Measurements from ENCODE around the gene BRME1. TPM values are rescaled to one million over a fixed set of nuclear protein-coding genes. Genes with fewer than 3 reads are reported as not detected.
A peak's percentile ranks its signal among the peaks of the same experiment; 100 is the strongest.

The BRME1 gene
- total and polyA plus RNA-seq, 2 donors from 2014 or later: 1.5 to 1.8 TPM

DNA sequence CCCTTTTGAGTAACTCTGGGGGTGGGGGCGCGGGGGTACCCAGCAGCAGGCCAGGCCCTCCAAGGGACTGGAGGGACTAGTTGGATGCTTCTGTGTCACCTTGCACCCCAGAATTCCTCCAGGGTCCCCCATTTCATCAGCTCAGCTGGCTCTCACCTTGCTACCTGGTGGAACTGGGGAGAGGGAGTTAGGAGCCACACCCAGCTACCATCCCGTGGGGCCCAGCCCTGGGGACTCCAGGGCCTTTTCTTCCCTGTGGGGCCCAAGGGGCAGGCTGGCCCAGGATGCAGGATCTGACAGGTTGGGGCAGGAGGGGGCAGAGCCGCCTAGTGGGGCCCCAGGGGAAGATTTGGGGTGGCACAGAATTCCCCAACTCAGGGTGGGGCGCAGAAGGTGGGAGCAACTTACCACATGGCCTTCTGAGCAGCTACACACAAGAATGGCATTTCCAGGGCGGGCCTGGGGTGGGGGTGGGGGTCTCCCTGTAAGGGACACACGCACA lies 61.7 kb downstream of the BRME1 start:
- DNase-seq: peak in 2 of 5 donors; percentile 67 to 70
- no peaks in the 10 kb centered on the region for H3K9me3 ChIP-seq (ENCODE audit: control insufficient read depth in 2 of 3, insufficient read depth in 1 of 3, low read length in 3 of 3)
- H3K4me1 ChIP-seq (ENCODE audit: control insufficient read depth in 2 of 3, insufficient read depth in 2 of 3, low read depth in 1 of 3, low read length in 3 of 3): peaks cover 0 to 35% (median 9%) of the 10 kb centered on the region in 3 donors
- no peak overlapping the region for H3K4me3 ChIP-seq (ENCODE audit: low read length in 3 of 3)
- H3K27ac ChIP-seq (ENCODE audit: low read depth in 2 of 2, low read length in 2 of 2): peak overlapping the region; percentile 96 to 99
- no peak overlapping the region for H3K9ac ChIP-seq (ENCODE audit: low read length in 3 of 3)
- TF ChIP-seq, protein P1, sequence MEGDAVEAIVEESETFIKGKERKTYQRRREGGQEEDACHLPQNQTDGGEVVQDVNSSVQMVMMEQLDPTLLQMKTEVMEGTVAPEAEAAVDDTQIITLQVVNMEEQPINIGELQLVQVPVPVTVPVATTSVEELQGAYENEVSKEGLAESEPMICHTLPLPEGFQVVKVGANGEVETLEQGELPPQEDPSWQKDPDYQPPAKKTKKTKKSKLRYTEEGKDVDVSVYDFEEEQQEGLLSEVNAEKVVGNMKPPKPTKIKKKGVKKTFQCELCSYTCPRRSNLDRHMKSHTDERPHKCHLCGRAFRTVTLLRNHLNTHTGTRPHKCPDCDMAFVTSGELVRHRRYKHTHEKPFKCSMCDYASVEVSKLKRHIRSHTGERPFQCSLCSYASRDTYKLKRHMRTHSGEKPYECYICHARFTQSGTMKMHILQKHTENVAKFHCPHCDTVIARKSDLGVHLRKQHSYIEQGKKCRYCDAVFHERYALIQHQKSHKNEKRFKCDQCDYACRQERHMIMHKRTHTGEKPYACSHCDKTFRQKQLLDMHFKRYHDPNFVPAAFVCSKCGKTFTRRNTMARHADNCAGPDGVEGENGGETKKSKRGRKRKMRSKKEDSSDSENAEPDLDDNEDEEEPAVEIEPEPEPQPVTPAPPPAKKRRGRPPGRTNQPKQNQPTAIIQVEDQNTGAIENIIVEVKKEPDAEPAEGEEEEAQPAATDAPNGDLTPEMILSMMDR (IDR thresholded peaks at IDR 0.05; ENCODE audit: borderline replicate concordance, extremely low read depth, insufficient read depth): no peak
- H3K27me3 ChIP-seq (ENCODE audit: control insufficient read depth, insufficient read depth, low read length): no peaks in the 10 kb centered on the region
- no peaks in the 10 kb centered on the region for H3K36me3 ChIP-seq (ENCODE audit: control insufficient read depth in 2 of 3, insufficient read depth in 3 of 3, low read length in 3 of 3)
- FAIRE-seq: no peak
- intact Hi-C loops (cut with DNase I): no loop called here

DNA sequence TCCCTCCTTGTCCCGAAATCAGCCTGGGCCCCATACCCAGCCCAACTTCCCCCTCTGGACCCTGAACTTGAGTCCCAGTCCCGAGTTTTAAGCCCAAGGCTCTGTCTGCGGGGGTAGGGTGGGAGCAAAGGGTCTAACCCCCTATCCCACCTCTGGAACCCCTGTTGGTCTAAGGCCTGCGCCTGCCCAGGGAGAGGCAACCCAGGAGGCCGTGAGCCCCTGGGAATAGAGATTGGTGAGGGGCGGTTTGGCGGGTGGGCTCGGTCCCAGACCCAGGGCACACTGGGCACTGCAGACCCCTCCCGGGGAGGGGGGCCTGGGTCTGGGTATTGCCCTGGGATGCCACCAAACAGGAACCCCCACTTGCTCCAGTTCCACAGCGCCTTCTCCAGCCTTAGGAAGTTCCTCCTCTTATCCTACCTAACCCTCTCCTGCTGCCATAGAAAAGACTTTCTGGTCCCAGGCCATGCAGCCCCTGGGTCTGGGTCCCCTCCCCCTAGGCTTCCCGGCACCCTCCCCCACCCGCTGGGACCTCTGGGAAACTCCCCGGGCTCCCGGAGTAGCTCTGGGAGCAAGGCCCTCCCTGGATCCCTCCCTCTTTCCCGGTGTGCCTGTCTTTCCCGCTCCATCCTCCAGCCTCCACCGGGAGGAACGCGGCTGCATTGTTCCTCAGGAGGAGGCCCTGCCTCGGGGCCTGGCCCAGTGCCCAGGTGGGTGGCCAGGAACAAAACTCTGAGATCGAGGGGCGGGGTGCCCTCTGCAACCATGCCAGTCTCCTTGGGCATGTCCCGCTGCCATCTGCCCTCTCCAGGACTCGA lies 62.6 kb downstream of the BRME1 start:
- Histone ChIP-seq H3K4me1 (ENCODE audit: control insufficient read depth in 2 of 3, insufficient read depth in 2 of 3, low read depth in 1 of 3, low read length in 3 of 3) (peaks cover 0 to 38% (median 9%) of the 10 kb centered on the region in 3 donors), H3K27me3 (ENCODE audit: control insufficient read depth, insufficient read depth, low read length) (no peaks in the 10 kb centered on the region), H3K9ac (ENCODE audit: low read length in 3 of 3) (peak overlapping the region in 2 of 3 donors; percentile 79 to 96), H3K9me3 (ENCODE audit: control insufficient read depth in 2 of 3, insufficient read depth in 1 of 3, low read length in 3 of 3) (no peaks in the 10 kb centered on the region), H3K4me3 (ENCODE audit: low read length in 3 of 3) (peak overlapping the region; percentile 53 to 79 (median 68)), H3K36me3 (ENCODE audit: control insufficient read depth in 2 of 3, insufficient read depth in 3 of 3, low read length in 3 of 3) (no peaks in the 10 kb centered on the region), H3K27ac (ENCODE audit: low read depth in 2 of 2, low read length in 2 of 2) (peak overlapping the region; percentile 96 to 99)
- TF ChIP-seq, protein P1 (IDR thresholded peaks at IDR 0.05; ENCODE audit: borderline replicate concordance, extremely low read depth, insufficient read depth): no peak
- intact Hi-C loops (cut with DNase I): no loop called here
- DNase-seq: peak in 4 of 5 donors; percentile 55 to 94 (median 78)
- no peak for FAIRE-seq

DNA sequence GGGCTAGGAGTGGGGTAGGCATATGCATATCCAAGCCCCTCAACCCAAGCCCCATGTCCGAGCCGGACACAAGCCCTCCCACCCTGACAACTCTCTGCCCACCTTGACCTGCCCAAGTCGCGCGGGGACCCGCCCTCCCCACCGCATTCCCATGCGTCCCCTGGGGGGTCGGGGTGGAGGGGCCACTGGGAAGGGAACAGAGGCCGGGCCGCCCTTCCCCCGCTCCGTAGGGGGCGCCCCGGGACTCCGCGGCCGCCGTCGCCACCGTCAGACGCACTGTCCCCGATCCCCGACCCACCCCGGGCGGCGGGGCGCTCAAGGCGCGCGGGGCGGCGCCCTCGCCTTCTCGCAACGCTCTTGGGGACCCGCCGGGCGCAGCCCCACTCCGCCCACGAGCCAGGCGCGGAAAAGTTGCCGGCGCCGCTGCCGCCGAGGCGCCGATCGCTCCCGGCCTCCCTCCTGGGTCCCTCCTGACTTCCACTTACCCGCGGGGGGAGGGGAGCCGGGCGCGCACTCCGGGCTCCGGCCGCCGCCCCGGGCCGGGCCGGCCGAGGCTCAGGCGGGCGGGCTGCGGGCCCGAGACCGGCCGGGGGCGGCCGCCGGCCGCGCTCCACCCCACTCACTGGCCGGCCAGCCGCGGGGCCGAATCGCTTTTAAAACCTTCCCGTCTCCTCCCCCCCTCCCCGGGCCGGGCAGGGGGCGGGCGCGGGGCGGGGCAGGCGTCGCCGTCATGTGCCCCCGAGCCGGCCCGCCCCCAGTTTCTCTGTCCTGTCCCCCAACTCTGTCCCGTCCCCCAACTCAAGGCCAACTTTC lies 63.4 kb downstream of the BRME1 start:
- peak overlapping the region; percentile 97 to 99 for H3K27ac ChIP-seq (ENCODE audit: low read depth in 2 of 2, low read length in 2 of 2)
- DNase-seq (peak; percentile 75 to 97 (median 80)), FAIRE-seq (no peak)
- peaks cover 0 to 35% (median 9%) of the 10 kb centered on the region in 3 donors for H3K4me1 ChIP-seq (ENCODE audit: control insufficient read depth in 2 of 3, insufficient read depth in 2 of 3, low read depth in 1 of 3, low read length in 3 of 3)
- intact Hi-C loops (cut with DNase I): no loop called here
- no peaks in the 10 kb centered on the region for H3K27me3 ChIP-seq (ENCODE audit: control insufficient read depth, insufficient read depth, low read length)
- H3K36me3 ChIP-seq (ENCODE audit: control insufficient read depth in 2 of 3, insufficient read depth in 3 of 3, low read length in 3 of 3): no peaks in the 10 kb centered on the region
- TF ChIP-seq, protein P1 (IDR thresholded peaks at IDR 0.05; ENCODE audit: borderline replicate concordance, extremely low read depth, insufficient read depth): no peak
- no peaks in the 10 kb centered on the region for H3K9me3 ChIP-seq (ENCODE audit: control insufficient read depth in 2 of 3, insufficient read depth in 1 of 3, low read length in 3 of 3)
- H3K9ac ChIP-seq (ENCODE audit: low read length in 3 of 3): peak overlapping the region in 2 of 3 donors; percentile 79 to 96
- H3K4me3 ChIP-seq (ENCODE audit: low read length in 3 of 3): peak overlapping the region; percentile 53 to 80 (median 79)
